Stimulated activated CD4-positive, alpha-beta T cell treated with anti-CD3 and anti-CD28 coated beads, TNF-alpha, amount 100 ng/mL, for 4 hours (primary cell): ENCODE results near the gene TFEC.
"Not testable (repeated sequence)": the region's sequence is repeated elsewhere in the genome, so short reads cannot be mapped to it uniquely, and the experiment has no call there.

ENCODE experiments used
- DNase-seq, 3 experiments: peaks; one replicate each; pipeline ENCODE4 v3.0.0-alpha.2; 2020; ENCODE audit warnings: low read depth in 3 of 3

TFEC gene

GRCh38 chr7:115988401-115988800, 42.2 kb downstream of the TFEC start:
- DNase-seq = no peak

GRCh38 chr7:115987486-115987885, 43.1 kb downstream of the TFEC start:
- DNase-seq = no peak

DNA sequence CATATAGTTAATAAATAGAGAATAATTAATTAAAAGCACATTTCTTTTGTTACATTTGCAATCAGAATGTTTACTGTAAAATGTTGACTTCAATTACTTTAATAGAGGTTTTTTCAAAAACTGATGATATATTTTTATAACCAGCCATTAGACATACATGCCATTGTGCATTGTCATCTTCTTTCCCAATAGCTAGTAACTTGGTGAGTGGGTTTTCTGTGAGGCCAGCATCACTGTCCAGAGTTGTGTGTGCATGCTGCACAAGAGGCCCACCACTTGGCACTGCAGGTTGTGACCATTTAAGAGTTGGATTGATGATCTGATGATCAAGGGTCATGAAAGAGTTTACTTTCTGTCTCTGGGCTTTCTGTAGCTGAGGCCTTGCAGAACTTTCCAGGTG, 46.5 kb downstream of the TFEC start:
- DNase-seq = no peak

DNA sequence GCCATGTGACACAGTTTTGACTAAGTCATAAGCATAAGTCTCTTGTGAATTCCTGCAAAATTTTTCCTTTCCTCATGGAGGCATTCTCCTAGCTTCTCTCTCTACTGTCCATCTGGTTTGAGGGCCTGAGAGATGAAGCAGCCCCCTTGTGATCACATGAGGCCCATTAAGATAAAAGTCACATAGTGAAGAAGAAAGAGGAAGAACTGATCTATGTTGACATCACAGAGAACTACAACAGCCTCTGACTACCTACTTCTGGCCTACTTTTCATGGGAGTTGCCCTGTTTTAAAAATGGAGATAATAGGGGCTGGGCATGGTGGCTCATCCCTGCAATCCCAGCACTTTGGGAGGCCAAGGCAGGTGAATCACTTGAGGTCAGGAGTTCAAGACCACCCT, 50.4 kb downstream of the TFEC start:
- no peak for DNase-seq

DNA sequence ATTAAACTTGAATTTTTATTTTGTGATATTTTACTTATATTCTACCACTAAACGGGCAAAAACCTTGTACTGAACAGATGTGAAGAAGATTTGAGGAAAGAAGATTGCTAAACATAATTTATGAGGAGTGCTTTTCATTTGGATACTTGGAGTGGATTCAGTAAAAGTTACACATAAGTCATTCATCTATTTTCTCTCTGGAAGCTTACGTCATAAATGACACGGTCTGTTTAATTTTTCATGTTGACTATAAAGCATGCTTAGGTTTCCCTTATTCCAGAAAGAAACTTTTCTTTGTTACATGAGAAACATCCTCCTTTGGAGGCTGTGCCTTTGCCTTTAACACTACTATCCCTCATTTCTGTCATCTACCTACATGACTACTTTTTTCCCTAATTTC, 53.9 kb downstream of the TFEC start:
- DNase-seq = no peak

GRCh38 chr7:115975766-115976165, 54.8 kb downstream of the TFEC start:
- DNase-seq = no peak

- no peak for DNase-seq
Measured at GRCh38 chr7:115973406-115973805, 57.2 kb downstream of the TFEC start.

DNA sequence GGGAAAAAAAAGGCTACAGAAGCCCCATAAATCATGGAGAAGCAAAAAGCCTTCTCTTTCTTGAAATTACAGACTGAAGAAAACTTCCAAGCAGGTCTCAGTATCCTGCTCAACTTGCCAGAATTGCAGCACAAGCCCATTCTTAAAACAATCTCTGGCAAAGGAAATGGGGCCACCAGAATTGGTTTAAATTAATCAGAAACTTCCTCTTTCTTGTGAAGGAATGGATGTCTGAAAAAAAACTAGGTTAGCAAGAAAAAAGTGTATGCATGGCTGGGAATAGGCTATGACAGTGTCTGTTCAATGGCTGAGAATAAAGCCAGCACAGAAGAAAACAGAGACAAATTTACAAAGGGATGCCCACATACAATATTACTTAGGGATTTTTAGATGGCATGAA, 59.1 kb downstream of the TFEC start:
- DNase-seq = no peak

- no peak for DNase-seq
Measured at GRCh38 chr7:115968596-115968995, 62.0 kb downstream of the TFEC start.

DNA sequence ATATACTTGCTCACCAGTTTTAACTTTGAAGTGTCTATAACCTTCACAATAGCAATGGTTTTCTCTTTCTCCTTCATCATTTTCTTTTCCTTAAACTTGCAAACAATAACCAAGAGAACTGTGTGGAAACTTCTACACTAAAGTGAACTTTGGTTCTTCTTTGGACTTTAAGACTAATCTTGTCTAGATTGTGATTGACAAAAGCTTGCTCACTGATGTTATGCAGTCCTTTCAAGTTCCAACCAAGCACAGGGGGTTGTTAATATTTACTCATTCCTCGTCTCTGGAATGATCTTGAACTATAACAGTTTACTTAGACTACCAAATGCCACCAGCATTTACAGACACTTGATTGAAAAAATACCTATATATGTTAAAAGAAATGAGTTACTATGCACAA, 62.4 kb downstream of the TFEC start:
- no peak for DNase-seq

GRCh38 chr7:115965796-115966475, 64.6 kb downstream of the TFEC start:
- DNase-seq = no peak

- DNase-seq = no peak
Measured at GRCh38 chr7:115965236-115965635, 65.3 kb downstream of the TFEC start.

DNA sequence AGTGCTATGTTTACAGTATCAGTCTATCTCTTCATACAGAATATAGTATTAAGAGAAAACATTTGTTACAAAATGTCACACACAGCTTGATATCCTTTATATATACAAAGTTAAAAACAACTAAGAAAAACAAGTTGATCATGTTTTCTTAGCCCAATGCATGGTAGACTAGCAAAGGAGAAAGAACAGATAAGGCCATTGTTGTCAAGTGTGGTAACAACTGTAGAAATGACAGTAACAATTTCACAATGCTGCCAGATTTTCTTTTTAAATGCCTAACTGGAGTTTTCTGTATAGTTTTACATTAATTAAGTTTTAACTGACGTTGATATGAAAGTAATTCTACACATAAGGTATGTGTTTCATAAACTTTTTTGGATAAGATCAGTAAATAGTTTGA, 65.8 kb downstream of the TFEC start:
- DNase-seq = no peak

DNA sequence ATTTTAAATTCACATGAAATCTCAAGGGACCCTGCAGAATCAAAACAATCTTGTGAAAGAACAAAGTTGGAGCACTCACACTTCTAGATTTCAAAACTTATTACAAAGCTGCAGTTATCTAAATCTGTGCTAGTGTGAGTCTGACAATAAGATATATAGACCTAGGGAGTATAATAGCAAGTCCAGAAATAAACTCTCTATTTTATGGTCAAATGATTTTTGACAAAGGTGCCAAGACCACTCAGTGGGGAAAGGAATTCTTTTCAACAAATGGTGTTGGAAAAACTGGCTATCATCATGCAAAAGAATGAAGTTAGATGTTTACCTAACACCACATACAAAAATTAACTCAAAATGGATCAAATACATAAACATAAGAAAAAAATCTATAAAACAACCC, 68.2 kb downstream of the TFEC start:
- DNase-seq = no peak

- DNase-seq = no peak
Measured at GRCh38 chr7:115953592-115954255, 76.8 kb downstream of the TFEC start.

DNA sequence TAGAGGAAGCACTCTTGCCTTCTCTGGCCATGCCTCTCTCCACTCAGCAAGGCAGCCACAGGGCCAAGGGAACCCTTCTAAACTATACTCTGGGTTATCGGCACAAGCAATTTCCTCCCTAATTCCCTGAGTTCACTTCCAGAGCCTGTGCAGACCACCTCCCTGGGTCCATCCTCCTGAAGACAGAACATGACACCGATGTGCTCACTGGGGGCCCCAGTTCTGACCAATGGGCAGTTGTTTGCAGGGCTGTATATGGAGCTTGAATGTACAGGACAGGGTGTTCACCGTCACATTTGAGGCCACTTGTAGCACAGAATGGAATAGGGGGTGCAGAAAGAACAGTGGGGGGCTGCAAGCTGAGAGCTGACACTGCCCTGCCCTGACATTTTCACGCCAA, 77.7 kb downstream of the TFEC start:
- no peak for DNase-seq

GRCh38 chr7:115951547-115951946, 79.0 kb downstream of the TFEC start:
- DNase-seq = no peak

DNA sequence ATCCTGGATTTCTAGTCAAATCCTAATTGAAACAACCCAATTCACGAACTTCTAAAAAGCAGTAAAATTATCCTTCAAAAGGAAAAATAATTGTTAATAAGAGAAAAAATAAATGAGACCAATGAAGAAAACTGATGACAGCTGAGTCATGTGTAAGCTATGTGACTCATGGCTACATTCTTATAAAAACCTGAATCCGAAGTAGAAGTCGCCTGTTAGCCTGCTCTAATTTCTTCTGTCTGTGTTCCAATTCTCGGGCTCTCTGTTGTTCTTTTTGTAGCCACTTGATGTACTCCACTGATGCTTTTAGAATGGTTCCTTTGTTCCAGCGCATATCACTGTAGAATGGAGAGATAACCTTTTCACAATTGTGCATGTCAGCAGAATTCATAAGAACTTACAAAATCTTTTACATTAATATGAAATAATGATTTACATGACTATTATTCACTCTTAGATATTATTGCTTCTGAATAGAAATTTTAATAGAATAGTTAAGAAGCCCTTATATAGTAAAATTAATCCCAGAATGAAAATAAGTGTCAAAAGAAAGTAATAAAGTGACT, 88.8 kb downstream of the TFEC start:
- no peak for DNase-seq

- no peak for DNase-seq
Measured at GRCh38 chr7:115940460-115941060, 90.0 kb downstream of the TFEC start.

- DNase-seq = no peak
Measured at GRCh38 chr7:115937960-115938359, 92.6 kb downstream of the TFEC start.

DNA sequence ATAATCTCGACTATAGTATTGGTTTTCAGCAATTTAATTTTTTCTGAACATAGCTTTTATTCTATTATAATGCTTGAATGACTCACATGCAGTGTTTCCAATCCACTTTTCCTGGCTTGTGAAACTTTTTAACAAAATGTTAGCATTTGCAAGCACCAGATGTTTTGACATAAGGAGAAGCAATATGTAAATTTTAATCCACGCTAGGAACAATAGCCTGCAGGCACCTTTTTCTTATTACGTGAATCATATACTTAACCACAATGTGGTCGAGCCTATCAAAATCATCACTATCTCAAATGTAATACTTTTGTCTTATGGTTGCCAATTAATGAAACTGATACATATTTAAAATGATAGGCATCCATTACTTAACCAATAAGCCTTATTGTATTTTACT, 97.1 kb downstream of the TFEC start:
- DNase-seq = no peak

DNA sequence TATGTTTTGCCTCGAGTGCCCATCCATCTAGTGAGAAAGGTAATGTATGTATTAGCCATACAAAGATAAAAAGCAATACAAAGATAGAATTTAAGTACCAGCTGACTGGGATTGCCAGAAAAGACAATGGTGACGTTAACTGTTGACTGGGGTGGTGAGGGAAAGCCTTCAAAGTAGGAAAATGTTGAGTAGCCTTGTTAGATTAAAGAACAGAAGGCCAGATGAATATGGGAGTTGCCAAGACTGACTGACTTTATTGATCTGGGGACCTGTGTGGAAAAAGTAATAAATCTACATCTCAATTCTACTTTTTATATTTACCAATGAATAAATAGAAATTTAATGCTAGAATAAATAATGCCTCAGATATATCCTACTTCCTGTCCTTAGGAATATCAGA, 97.7 kb downstream of the TFEC start:
- DNase-seq = no peak

DNA sequence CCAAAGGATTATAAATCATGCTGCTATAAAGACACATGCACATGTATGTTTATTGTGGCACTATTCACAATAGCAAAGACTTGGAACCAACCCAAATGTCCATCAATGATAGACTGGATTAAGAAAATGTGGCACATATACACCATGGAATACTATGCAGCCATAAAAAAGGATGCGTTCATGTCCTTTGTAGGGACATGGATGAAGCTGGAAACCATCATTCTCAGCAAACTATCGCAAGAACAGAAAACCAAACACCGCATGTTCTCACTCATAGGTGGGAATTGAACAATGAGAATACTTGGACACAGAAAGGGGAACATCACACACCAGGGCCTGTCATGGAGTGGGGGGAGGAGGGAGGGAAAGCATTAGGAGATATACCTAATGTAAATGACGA, 100.4 kb downstream of the TFEC start:
- DNase-seq = not testable (repeated sequence)
